Measurements from ENCODE around the gene MYO1A. TPM values are rescaled to one million over a fixed set of nuclear protein-coding genes. Genes with fewer than 3 reads are reported as not detected.

MYO1A gene
- total RNA-seq, 1 donor from 2014 or later, result not detected

DNA sequence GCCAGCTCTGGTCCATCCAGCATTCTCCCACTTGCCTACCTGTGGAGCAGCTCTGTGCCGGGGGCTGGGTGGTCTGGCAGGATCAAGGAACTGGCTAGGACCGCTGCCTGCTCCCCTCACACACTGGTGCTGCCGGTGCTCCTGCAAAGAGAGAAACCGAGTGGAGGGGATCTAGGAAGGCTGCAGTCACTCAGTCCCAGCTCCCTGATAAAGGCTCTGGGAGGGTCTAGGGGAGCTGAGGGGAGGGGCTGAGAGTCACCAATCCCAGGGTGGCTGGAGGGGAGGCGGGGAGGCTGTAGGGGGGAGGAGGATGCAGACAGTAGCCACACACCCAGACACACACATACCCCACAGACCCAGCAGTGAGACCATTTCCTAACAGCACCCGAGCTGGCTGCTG, 33.6 kb downstream of the MYO1A start, which contains the start of gene TAC3:
TAC3 (minus strand) TSS at position 182 of the 400 bp plus-strand sequence. CDS start 732 bp downstream, outside the sequence.
- no peak for DNase-seq (ENCODE audit: low read depth)

DNA sequence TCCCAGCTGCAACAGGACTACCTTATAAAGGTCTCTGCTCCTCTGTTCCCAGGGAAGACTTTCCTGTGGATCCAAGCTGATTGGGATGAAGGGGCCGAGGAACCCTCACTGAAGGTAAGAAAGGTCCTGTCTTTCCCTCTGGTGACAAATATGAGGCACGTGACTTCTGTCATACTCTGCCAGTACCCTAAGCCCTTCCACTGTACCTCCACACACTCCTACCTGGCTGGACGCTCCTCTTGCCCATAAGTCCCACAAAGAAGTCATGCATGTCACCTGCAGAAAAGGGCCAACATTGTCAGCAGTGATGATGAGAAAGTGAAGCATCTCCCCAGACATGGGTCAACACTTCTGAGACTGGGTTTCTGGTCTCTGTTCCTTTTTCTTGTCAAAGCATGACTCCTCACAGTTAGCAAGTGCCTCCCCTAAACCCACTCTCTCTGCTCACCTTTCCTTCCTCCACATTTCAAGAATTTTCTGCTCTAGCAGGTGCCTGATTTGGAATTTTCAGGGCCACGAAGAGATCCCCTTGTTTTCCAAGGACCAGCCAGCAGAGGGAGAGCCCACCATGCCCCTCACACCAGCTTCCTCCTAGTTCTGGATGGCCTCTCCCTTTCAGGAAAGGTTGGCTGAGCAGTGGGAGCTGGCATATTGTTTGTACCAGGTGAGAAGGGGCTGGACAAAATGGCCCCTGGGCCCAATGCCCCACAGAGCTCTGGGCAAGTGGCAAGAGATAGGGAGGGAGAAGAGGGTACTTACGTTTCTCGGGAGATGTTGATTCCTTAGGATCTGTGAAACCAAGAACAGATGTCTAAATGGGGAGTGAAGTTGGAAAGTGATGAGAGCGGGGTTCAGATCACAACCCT, 37.1 kb downstream of the MYO1A start:
- DNase-seq (ENCODE audit: low read depth), result no peak

DNA sequence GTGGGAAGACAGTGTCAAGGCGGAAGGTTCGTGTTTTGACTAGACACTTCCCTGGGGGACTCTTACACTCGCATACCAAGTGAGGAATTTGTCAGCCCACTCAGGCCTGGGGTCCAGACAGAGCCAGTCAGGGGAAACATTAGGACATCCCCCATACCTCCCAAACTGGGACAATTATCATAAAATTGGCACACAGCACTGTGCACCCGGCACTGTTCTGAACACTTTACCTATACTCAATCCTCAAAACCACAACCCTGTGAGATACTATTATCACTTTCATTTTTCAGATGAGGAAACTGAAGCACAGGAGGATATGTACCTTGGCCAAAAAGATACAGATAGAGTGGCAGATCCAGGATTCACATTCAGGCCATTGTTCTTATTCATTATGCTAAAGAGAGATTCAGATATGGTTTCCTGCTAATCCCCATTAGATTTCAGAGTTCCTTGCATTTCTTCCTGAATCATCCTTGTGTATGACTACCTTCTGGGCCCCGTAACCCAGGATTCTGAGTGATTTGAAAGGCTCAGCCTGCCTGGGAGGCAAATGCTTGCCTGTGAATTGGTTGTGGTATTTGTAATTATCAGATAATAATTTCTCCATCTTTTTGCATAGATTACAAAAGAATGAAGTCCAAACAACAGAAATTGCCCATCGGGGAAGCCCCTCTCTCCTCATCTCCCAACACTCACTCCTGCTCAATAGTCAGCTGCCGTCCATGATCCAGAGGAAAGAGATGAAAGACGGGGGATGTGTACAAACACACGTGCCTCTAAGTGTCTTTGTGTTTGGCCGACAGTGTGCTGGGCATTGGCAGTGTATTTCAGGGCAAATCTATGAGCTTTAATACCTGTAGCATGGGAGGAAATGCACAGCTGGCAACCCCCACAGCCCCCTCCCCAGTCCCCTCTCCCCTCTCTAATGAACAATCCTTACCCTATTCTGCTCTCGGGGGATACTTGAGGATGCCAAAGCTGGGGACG, 38.2 kb downstream of the MYO1A start:
- DNase-seq (ENCODE audit: low read depth), result no peak

DNA sequence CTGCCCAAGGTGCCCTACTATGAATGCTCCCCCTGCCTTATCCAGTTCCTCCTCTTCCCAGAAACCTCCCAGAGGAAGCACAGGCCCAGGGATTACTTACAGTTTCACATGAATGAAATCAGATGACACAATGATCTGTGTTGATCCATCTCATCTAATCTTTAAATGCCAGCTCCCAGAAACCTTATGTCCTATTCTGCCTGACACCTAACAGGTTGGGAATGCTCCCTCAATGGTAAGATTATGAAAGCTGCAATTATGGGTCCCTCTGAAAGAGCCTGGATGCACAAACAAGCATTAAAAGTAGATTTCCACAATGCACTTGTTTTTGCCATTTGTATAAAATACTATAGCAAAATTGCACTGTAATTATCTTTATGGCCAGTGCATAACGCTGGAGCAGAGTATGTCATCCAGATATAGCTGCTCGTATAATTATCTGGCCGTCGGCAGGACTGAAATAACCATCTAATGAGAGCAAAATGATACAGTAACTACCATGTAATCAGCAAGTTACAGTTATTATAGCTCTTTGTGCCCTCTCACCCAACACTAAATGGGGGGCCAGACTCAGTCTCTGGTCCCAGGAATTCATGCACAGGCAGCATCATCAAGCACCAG, 39.2 kb downstream of the MYO1A start:
- DNase-seq (ENCODE audit: low read depth), result no peak

DNA sequence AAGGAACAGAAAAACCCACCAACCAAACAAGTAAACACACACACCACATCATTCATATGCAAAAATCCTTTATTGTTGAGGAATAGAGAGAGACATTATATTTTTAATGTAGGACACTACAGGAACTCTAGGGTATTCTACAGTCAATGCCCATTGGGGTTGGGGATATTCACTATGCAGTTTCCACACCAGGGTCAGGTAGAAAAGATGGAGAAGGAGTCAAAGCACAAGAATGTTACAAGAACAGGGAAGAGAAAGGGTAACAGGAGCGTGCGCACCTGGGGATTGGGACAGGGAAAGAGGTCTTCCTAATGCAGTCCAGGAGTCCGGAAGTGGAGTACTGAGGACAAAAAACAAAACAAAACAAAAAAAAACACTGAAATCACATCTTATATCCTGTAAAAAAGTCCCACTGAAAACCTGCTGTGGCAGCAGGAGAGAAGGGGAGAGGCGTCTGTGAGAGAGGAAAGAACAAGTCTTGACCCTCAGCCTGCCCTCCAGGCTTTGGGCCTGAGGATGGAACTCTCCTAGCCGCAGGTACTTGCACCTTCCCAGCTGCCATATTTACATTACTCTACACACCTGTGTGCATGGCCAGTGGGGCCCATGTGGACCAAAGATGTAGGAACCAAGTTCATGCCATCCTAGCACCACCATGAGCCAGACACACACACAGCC, 39.8 kb downstream of the MYO1A start:
- DNase-seq (ENCODE audit: low read depth), result no peak

DNA sequence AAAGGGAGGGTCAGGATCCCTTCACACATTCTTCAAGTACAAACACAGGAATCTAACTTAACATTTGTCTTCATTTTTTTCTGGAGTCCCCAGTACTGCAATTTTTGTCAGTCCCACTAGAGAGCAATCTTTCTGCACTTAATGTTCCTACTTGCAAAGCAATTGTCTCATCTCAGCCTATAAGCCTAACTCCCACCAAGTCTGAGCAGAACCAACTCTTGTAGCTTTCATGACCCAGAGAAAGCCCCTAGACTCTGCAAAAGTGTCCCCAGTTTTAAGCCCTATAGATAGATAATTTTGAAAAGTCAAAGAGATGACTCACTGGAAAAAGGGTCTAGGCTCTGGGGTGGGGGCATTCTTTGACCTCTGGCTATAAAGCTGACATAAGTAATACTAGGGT, 41.8 kb downstream of the MYO1A start:
- DNase-seq (ENCODE audit: low read depth), result peak; percentile 72

DNA sequence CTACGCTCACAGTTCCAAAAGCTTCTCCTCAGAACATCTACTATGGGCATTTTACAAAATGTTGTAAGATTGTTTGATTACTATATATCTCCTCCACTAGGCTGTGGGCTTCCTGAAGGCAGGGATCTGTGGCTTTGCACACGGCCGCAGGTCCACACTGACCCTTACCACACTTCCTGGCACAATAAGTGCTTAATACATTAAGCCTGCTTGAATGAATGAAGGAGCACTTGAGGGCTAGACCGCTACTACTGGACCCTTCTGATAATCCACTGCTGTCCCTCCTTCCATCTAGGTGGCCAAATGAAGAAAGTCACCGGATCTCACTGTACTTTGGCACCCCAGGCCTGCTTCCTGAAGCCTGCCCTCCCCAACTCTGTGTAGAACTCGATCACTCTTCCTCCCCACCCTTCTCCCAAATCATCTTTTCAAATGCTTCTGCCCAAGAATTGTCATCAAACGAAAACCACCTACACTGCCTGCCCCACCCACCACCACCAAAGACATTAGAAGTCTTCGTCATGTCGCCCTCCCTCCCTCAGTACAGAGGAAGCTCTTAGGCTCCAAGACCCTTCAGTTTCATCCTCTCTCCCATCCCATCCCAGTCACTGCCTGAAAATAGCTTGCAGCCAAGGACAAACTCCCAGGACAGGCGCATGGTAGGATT, 43.0 kb downstream of the MYO1A start:
- no peak for DNase-seq (ENCODE audit: low read depth)

DNA sequence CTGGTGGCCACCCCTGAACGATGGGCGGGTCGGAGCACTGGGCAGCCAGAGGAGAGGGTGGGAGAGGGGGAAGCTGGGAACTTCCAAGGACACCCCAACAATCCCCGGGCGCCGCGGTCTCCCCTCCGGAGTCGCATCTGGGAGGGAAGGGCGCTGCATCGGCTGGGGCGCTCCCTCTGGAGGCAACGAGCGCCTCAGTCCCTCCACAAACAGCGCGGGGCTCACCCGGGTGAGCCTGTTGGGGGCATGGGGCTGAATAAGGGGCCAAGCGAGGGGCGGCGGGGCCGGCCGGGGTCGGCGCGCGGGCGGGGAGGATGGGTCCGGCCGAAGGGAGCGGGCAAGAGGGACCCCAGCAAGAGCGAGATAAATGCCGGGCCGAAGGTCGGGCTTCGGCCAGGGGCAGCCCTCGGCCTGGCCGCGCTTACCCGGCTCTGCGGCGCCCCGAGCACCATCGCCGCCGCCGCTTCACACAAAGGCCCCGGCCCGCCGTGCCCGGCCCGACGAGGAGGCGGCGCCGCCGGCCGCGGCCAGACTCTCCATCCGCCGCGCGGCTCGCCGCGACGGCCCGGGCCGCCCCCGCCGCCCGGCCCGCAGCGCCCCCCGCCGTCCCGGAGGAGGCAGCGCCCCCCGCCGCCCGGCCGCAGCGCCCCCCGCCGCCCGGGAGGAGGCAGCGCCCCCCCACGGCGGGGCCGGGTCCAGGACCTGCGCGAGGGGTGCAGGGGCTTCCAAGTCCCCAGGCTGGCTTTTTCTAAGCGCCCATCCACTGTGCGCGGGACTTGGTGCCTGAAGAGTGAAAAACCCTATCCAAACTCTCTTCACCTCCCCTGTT, 43.7 kb downstream of the MYO1A start, which contains the start of gene ZBTB39:
ZBTB39 (minus strand) TSS at position 567 of the 829 bp plus-strand sequence. CDS start 1,629 bp downstream, outside the sequence.
- DNase-seq (ENCODE audit: low read depth), result no peak

DNA sequence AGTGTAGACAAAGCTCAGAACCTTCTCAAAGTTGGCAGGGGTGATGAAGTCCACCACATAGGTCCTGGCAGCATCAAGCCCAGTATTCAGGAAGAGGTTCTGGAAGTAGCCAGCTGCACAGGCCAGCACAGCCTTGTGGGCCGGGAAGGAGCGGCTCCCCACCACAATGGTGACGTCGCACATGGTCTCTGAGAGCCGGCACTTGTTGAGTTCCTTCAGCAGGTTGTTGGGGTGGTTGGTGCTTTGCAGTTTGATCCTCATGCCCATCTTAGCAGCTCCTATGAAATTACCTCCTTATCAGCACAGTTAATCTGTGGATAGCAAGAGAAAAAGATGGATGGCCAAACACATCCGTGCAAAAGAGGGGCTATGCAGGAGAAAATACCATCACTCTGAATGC, 45.3 kb downstream of the MYO1A start:
- DNase-seq (ENCODE audit: low read depth), result no peak

DNA sequence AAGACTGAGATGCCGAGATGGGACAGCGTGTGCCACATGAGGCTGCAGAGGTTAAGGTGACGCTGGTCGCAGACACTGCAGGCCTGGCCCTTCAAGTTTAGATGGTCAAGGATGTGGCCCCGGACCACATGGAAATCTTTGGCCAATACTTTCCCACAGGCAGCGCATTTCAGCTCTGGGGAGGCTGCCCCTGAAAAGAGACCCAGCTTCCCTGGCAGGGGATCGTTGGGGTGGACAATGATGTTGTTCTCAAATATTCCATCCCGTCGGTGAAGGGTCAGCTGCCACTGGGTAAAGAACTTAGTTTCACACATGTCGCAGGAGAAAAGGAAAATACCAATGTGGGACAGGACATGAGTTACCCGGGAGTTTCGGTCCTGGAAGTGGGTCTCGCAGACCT, 46.5 kb downstream of the MYO1A start:
- DNase-seq (ENCODE audit: low read depth), result no peak

DNA sequence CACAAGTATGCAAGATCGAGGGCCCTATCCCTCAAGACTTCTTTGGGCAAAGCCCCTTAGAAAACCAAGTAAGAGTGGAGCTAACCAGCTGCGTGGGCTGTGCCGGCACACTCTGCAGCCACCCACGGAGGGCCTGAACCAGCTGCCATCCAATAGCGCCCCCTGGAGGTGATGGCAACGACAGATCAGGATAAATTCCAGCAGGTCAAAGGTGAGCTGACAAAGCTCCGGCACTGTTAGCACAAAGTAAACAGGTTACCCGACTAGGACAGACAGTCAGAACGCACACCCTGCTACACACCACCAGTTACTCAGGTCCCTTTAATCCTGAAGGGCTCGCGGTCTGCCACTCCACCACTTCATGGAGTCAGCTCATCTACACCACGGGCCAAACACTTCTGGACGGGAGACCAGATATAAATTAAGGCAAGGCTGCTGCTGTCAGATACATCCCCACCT, 48.5 kb downstream of the MYO1A start:
- peak; percentile 38 for DNase-seq (ENCODE audit: low read depth)

DNA sequence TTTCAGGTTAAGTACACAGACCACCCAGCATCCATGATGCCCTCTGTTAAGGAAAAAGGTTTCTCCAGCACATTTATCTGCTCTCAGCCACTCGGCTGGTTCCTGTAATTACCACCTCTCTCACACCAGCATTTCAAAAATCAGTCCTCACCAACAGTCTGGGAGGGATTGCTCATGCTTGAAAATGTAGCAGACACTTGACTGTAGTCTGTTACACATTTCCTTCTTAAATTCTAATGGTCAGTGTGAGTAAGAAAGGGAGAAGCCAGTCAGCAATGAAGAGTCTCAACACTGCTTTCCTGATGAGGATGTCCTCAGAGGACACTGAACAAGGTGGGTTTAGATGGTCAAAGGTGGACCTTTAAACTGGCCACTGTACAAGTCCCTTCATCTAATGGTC, 49.5 kb downstream of the MYO1A start:
- DNase-seq (ENCODE audit: low read depth), result peak; percentile 36

DNA sequence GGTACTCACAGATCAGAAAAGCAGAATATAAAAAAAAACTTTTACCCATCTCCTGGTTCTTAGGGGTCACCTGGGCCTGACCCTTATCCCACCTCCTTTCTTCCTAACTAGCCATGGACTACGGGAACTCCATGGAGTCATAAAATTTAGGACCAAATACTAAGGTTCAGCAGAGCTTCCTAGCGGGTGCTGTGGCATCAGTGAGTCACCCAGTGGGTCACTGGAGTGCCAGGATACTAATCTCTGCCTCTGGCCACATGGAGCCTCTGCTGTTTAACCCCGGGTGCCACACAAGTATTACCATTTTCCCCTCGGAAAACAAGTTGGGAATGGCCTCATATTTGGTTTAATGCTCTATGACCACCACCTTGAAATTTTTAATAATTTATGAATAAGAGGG, 50.5 kb downstream of the MYO1A start:
- DNase-seq (ENCODE audit: low read depth), result no peak

DNA sequence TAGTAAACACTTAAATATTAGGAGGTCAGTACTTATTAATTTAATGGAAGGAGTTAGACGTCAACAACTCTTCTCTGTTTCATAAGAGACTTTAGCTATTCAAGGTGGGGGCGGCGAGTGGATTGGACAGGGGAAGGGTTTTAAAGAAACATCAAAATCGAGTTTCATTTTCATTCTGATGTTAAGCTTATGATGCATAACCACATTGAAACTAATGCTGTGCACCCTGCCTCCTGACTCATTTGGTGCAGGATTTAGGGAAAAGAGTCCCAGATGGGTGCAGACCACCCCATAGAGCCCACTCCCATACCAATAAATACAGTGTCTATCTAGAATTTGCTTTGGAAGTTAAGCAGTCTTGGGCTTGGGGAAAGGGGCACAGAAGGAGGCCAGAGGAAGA, 50.9 kb downstream of the MYO1A start:
- DNase-seq (ENCODE audit: low read depth), result no peak

DNA sequence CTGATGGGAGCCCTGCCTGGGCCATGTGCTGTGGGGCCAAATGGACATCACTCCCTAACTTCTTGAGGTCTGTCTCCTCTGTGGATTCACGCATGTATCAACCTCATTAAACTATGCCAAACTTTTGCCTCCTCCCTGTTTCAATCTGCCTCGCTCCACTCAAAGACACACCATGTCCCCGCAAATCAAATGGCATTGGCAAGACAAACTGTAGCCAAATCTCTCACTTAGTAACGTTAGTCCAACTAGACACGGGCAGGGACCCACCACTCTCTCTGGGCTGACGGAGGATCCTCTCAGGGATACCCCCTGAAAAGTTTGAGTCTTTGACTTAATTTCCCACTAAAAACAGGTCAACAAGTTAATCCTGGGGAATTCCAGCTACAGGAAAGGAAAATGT, 51.6 kb downstream of the MYO1A start:
- no peak for DNase-seq (ENCODE audit: low read depth)

DNA sequence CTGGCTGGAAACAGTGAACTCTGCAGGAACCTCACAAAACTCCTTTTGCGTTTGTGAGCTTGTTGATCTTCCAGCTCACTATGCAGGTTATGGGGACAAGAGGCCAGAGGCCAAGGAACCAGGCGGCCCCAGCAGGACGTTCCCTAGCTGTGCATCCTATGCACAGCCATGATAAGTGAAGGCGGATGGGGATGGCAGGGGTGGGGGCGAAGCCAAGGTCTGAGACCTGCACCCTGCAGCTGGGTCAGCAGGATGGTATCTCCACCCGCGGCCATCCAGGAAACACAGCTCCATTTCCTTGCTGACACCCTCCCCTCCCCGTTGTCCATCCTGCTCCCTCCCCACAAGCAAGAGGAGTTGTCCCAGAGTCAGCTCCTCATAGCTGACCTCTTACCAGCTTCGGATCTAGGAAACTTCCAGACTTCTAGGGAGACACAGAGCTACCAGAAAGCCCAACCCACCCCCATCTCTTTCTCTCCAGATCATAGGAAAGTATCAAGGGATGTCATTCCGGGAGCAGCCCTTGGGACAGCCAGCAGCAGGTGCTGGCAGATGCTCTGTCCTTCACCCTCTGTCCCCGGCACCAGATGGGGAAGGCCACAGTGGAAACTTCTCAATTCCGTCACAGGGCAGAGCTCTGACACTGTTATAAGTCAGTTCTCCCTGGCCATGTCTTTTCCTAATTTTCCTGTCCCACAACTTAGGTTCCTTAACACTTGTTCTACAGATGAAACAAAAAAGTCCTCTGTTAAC, 53.0 kb downstream of the MYO1A start:
- no peak for DNase-seq (ENCODE audit: low read depth)

DNA sequence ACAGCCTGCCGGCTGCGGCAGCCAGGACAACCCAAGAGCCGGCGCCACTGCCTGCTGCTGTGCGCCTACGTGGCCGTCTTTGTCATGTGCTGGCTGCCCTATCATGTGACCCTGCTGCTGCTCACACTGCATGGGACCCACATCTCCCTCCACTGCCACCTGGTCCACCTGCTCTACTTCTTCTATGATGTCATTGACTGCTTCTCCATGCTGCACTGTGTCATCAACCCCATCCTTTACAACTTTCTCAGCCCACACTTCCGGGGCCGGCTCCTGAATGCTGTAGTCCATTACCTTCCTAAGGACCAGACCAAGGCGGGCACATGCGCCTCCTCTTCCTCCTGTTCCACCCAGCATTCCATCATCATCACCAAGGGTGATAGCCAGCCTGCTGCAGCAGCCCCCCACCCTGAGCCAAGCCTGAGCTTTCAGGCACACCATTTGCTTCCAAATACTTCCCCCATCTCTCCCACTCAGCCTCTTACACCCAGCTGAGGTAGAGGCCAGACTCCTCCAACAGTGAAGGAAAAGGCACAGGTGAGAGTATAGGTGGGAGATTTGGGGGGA, 53.9 kb downstream of the MYO1A start:
- no peak for DNase-seq (ENCODE audit: low read depth)

DNA sequence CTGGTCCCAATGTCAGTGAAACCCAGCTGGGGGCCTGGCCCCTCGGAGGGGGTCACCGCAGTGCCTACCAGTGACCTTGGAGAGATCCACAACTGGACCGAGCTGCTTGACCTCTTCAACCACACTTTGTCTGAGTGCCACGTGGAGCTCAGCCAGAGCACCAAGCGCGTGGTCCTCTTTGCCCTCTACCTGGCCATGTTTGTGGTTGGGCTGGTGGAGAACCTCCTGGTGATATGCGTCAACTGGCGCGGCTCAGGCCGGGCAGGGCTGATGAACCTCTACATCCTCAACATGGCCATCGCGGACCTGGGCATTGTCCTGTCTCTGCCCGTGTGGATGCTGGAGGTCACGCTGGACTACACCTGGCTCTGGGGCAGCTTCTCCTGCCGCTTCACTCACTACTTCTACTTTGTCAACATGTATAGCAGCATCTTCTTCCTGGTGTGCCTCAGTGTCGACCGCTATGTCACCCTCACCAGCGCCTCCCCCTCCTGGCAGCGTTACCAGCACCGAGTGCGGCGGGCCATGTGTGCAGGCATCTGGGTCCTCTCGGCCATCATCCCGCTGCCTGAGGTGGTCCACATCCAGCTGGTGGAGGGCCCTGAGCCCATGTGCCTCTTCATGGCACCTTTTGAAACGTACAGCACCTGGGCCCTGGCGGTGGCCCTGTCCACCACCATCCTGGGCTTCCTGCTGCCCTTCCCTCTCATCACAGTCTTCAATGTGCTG, 54.6 kb downstream of the MYO1A start:
- DNase-seq (ENCODE audit: low read depth), result no peak

Measured in renal cortical epithelial cell (primary cell).